Raji (cell line): ENCODE results near the gene LRRC39.

Experiments
- POLR2A ChIP-seq: IDR thresholded peaks from 2 replicates; pipeline ENCODE4 v1.6.1; 2011; ENCODE audit warnings: low read depth, low read length, control low read depth; ENCODE audit not compliant: insufficient read depth

The LRRC39 gene

DNA sequence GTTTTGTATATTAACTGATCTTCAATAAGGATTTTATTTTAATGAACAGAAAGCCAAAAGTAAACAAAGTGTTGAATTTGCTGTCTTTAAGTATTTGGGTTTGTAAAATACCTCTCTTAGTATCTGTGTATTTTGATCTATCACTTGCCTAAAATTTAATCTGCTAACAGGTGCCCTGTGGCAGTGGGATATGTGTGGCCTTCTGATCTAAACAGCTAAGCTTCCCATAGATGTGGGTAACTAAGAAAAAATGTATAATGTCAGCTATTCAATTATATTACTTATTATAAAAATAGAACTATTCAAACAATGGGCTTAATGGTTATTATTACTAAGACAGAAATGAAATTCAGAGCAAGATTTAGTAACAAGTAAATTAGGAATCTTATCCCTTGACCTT is 15.2 kb downstream of the LRRC39 start:
- TF ChIP-seq POLR2A: no peak

DNA sequence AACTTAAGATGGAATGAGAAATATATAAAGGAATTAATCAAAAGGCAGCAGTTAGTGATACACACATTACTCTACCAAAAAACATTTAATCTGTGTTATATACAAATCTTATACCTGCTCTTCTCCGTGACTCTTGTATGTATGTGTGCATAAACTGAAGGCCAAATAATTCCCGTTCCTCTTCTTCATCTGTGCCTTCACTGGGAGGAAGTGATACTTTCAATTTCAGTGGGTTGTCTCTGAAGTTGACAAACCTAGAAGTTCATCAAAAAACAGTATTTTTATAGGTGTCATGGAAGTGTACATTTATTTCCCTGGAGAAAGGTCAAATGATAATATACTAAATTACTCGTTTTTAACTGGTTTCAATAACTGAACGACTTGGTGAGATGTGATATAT is 25.8 kb downstream of the LRRC39 start:
- TF ChIP-seq POLR2A: no peak

- TF ChIP-seq POLR2A: no peak
These were observed 26.4 kb downstream of the LRRC39 start for GRCh38 chr1:100151679-100152078.

- TF ChIP-seq POLR2A: no peak
These were observed 30.2 kb downstream of the LRRC39 start for GRCh38 chr1:100147875-100148274.

GRCh38 chr1:100146958-100147357 is 31.1 kb downstream of the LRRC39 start:
- TF ChIP-seq POLR2A: no peak

DNA sequence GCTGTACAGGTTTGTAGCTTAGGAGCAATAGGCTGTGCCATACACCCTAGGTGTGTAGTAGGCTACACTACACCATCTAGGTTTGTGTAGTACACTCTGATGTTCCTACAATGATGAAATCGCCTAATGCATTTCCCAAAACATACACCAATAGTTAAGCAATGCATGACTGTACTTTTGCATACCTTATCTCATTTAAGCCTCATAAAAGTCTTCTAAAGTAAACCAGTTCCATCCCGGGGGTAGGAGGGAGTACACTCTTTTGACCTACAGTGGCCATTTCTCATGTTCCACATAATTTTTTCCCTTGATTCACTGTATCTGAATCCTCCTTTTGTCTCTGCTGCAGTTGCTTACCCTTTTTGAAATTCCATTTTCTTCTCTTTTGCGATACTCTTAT is 32.9 kb downstream of the LRRC39 start:
- TF ChIP-seq POLR2A: no peak

- no peak for TF ChIP-seq POLR2A
These were observed 35.7 kb downstream of the LRRC39 start for GRCh38 chr1:100142343-100142742.

DNA sequence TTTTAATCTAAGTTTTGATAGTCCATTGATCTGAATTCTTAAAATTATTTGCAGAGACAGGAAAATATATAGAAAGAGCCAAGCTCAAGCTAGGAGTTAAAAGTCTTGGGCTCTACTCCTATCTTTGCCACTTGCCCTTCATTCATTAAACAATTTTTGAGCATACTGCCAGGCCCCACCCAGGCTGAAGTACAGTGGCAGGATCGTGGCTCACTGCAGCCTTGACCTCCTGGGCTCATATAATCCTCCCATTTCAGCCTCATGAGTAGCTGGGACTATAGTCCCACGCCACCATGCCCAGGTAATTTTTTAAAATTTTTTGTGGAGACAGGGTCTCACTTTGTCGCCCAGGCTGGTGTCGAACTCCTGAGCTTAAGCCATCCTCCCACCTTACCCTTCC is 36.9 kb downstream of the LRRC39 start:
- TF ChIP-seq POLR2A: no peak

- no peak for TF ChIP-seq POLR2A
These were observed 40.5 kb downstream of the LRRC39 start for GRCh38 chr1:100137602-100138001.

DNA sequence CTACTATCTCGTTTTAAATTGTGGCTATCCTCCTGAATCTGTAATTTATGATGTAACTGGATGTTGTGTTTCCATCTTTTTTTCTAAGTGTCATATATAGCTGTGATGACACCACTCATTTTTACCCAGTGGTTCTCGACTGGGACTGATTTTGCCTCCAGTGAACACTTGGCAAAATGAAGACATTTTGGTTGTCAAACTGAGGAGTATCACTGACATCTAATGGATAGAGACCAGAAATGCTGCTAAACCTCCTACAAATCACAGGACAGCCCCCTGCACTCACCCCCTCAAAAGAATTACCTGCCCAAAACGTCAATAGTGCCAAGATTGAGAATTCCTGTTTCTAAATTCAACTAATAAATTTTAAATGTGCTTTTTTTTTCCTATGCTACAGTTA is 43.2 kb downstream of the LRRC39 start:
- TF ChIP-seq POLR2A: no peak

- TF ChIP-seq POLR2A: peak; percentile 75
These were observed 45.2 kb downstream of the LRRC39 start, which contains the start of the genes SASS6 and TRMT13 for GRCh38 chr1:100132566-100133477. Gene SASS6 (minus strand): TSS chr1:100132930. CDS start chr1:100132814, 116 bp downstream. Gene TRMT13 (plus strand): TSS chr1:100133163. CDS start chr1:100133169, 6 bp downstream.

- no peak for TF ChIP-seq POLR2A
These were observed 46.4 kb downstream of the LRRC39 start for GRCh38 chr1:100131623-100132022.

DNA sequence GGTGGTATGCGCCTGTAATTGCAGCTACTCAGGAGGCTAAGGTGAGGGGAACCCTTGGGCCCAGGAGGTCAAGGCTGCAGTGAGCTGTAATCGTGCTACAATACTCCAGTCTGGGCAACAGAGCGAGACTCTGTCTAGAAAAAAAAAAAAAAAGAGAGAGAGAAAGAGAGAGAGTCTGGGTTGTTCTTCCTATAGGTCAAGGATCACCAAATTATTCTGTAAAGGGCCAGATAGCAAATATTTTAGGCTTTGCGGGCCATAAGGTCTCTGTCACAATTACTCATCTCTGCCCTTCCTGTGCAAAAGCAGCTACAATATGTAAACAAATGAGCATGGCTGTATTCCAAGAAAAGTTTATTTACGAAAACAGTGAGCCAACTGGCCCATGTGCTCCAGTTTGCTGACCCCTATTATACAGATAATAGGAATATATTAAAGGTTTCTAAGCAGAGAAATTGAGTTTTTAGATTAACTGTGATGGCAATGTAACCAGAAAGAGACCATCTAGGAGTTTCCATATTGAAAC is 47.4 kb downstream of the LRRC39 start:
- TF ChIP-seq POLR2A: no peak

DNA sequence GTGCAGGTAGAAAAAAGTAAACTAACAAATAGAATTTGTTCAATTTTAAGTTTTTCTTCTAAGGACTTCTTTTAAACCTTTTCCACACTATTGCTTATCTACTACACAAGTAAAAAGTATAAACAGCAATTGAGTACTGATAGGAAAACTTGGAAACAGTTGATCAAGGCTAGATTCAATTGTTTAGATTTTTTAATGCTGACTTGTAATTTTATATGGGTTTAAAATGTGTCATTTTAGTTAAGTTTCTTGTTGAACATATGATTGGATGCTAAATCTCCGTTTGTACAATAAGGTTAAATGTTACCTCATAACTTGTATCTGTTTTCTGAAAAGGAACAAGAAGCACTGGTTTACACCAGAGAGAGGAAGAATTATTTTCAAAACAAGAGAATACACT is 50.8 kb downstream of the LRRC39 start:
- TF ChIP-seq POLR2A: no peak

GRCh38 chr1:100122177-100122576 is 55.9 kb downstream of the LRRC39 start:
- no peak for TF ChIP-seq POLR2A

DNA sequence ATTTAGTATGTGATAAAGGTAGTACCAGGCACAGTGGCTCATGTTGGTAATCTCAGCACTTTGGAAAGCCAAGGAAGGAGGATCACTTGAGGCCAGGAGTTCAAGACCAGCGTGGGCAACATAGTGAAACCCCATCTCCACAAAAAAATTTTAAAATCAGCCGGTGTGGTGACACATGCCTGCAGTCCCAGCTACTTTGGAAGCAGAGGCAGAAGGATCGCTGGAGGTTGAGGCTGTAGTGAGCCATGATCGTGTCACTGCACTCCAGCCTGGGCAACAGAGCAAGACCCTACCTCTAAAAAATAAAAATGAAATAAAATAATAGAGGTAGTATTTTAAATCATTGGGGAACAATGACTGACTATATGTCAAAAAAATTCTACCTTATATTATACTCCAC is 62.5 kb downstream of the LRRC39 start:
- TF ChIP-seq POLR2A: no peak
